Endothelial cell (in vitro differentiated cells): Measurements from ENCODE around the gene RBBP4. TPM values are rescaled to one million over a fixed set of nuclear protein-coding genes. Genes with fewer than 3 reads are reported as not detected.
"Not testable (repeated sequence)": the region's sequence is repeated elsewhere in the genome, so short reads cannot be mapped to it uniquely, and the experiment has no call there.

Experiments used
- DNase-seq: peaks from one replicate; pipeline ENCODE4 v3.0.0; 2021; ENCODE audit warnings: low spot score
- H3K27ac Mint-ChIP-seq: one replicate; pipeline ENCODE4 v1.8.0; 2021; ENCODE audit warnings: mixed read lengths, inconsistent platforms; ENCODE audit not compliant: unreplicated experiment
- H3K27me3 Mint-ChIP-seq: one replicate; pipeline ENCODE4 v1.8.0; 2021; ENCODE audit warnings: mild to moderate bottlenecking, moderate library complexity, mixed read lengths, inconsistent platforms; ENCODE audit not compliant: unreplicated experiment
- H3K36me3 Mint-ChIP-seq: one replicate; pipeline ENCODE4 v1.8.0; 2021; ENCODE audit warnings: mild to moderate bottlenecking, low read depth, mixed read lengths, inconsistent platforms; ENCODE audit not compliant: unreplicated experiment
- H3K4me1 Mint-ChIP-seq: one replicate; pipeline ENCODE4 v1.8.0; 2021; ENCODE audit warnings: mild to moderate bottlenecking, mixed read lengths, inconsistent platforms; ENCODE audit not compliant: unreplicated experiment
- H3K4me3 Mint-ChIP-seq: one replicate; pipeline ENCODE4 v1.8.0; 2021; ENCODE audit warnings: mild to moderate bottlenecking, mixed read lengths, inconsistent platforms; ENCODE audit not compliant: unreplicated experiment
- H3K9me3 Mint-ChIP-seq: one replicate; pipeline ENCODE4 v1.8.0; 2021; ENCODE audit warnings: mixed read lengths, inconsistent platforms; ENCODE audit not compliant: unreplicated experiment
- total RNA-seq: library from RNA; stranded (reverse); fragmentation: NEBNext Ultra II Directional; extraction: Animal tissue kit (Norgen Biotek cat#: 25700); gene quantifications from one replicate; pipeline ENCODE4 v1.2.1, GENCODE V29; 2021; ENCODE audit not compliant: unreplicated experiment
- TF ChIP-seq, protein P1 (sequence below): fragments of 200-600 bp; sonication (generic); IDR thresholded peaks from one replicate; pipeline ENCODE4 v1.5.0; 2021; ENCODE audit warnings: antibody characterized with exemption; ENCODE audit not compliant: unreplicated experiment

RBBP4 gene
- total RNA-seq, 1 donor from 2014 or later: 280 TPM

DNA sequence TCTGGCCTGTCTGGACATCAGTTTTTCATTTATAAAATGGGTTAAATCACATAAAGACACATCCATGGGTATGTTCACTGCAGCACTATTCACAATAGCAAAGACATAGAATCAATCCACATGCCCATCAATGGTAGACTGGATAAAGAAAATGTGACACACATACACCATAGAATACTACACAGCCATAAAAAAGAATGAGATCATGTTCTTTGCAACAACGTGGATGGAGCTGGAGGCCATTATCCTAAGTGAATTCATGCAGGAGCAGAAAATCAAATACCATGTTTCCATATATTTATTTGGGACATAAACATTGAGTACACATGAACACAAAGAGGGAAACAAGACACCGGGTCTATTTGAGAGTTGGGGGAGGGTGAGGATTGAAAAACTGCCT lies 28.8 kb upstream of the RBBP4 start:
- Mint-ChIP-seq H3K36me3 (peaks cover 4% of the 10 kb centered on the region), H3K27me3 (no peaks in the 10 kb centered on the region), H3K9me3 (no peaks in the 10 kb centered on the region), H3K4me3 (no peak overlapping the region), H3K27ac (no peak overlapping the region), H3K4me1 (no peaks in the 10 kb centered on the region)
- DNase-seq: no peak
- TF ChIP-seq, protein P1, sequence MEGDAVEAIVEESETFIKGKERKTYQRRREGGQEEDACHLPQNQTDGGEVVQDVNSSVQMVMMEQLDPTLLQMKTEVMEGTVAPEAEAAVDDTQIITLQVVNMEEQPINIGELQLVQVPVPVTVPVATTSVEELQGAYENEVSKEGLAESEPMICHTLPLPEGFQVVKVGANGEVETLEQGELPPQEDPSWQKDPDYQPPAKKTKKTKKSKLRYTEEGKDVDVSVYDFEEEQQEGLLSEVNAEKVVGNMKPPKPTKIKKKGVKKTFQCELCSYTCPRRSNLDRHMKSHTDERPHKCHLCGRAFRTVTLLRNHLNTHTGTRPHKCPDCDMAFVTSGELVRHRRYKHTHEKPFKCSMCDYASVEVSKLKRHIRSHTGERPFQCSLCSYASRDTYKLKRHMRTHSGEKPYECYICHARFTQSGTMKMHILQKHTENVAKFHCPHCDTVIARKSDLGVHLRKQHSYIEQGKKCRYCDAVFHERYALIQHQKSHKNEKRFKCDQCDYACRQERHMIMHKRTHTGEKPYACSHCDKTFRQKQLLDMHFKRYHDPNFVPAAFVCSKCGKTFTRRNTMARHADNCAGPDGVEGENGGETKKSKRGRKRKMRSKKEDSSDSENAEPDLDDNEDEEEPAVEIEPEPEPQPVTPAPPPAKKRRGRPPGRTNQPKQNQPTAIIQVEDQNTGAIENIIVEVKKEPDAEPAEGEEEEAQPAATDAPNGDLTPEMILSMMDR: no peak

DNA sequence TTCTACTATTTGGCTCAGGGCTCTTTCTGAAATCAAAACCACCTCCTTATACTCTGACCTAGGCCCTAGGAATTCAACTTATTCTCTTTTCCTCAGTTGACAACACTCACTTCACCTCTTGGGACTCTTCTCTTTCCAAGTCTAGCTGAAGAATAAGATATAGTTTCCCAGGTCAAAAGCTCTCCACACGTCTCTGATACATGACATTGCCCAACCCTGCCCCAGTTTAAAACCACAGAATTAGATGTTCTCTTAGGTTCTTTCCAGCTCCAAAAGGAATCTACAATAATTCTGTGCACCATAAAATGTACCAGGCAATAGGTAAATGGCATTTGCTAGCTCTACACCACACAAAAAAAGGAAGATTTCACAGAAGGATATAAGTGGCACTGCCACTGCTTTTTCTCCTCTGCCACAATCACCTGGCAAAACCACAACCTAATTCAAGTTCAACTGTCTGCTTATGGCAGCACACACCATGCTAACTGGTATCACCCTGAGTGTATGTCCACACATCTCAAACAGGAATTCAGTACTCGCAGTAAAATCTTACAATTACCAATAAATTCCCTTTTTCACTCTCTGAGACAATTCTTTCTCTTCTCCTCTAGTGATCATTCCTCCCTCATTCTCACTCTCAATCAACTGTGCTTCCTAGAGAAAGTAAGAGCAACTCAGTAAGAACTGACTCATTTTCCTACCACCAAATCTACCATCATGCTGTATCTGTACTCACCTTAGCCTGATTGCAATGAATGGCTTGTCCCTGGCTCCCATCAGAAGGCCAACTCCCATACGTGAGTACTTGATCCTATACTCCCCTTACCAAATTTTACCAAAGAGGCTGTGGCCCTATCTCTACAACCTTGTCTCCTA lies 28.0 kb upstream of the RBBP4 start:
- Mint-ChIP-seq H3K4me3 (no peak overlapping the region), H3K36me3 (peaks cover 4% of the 10 kb centered on the region), H3K9me3 (no peaks in the 10 kb centered on the region), H3K4me1 (no peaks in the 10 kb centered on the region), H3K27ac (no peak overlapping the region), H3K27me3 (no peaks in the 10 kb centered on the region)
- no peak for DNase-seq
- TF ChIP-seq, protein P1: no peak

DNA sequence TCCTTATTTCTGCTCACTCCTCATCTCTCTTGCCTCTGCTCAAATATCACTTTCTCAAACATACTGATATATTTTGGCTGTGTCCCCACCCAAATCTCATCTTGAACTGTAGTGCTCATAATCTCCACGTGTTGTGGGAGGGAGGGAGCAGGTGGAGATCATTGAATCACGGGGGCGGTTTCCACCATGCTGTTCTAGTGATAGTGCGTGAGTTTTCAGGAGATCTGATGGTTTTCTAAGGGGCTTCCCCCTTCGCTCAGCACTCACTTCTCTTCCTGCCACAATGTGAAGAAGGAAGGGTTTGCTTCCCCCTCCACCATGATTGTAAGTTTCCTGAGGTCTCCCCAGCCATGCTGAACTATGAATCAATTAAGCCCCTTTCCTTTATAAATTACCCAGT lies 27.2 kb upstream of the RBBP4 start:
- Mint-ChIP-seq H3K27ac (no peak overlapping the region), H3K4me3 (no peak overlapping the region), H3K27me3 (no peaks in the 10 kb centered on the region), H3K9me3 (no peaks in the 10 kb centered on the region), H3K36me3 (peaks cover 4% of the 10 kb centered on the region), H3K4me1 (no peaks in the 10 kb centered on the region)
- DNase-seq: no peak
- TF ChIP-seq, protein P1: no peak

DNA sequence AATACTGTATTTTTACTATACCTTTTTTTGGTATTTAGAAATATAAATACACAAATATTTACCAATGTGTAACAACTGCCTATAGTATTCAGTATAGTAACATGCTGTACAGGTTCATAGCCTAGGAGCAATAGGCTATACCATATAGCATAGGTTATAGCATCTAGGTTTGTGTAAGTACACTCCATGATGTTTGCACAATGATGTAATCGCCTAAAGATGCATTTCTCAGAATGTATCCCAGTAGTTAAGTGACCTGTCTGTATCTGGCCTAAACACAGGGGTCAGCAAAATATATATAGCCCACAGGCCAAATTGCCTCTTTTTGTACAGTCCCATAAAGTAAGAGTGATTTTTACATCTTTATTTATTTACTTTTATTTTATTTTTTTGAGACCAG lies 24.8 kb upstream of the RBBP4 start:
- no peaks in the 10 kb centered on the region for H3K36me3 Mint-ChIP-seq
- no peaks in the 10 kb centered on the region for H3K9me3 Mint-ChIP-seq
- no peaks in the 10 kb centered on the region for H3K4me1 Mint-ChIP-seq
- H3K27me3 Mint-ChIP-seq: no peaks in the 10 kb centered on the region
- no peak overlapping the region for H3K27ac Mint-ChIP-seq
- TF ChIP-seq, protein P1: no peak
- H3K4me3 Mint-ChIP-seq: no peak overlapping the region
- no peak for DNase-seq

DNA sequence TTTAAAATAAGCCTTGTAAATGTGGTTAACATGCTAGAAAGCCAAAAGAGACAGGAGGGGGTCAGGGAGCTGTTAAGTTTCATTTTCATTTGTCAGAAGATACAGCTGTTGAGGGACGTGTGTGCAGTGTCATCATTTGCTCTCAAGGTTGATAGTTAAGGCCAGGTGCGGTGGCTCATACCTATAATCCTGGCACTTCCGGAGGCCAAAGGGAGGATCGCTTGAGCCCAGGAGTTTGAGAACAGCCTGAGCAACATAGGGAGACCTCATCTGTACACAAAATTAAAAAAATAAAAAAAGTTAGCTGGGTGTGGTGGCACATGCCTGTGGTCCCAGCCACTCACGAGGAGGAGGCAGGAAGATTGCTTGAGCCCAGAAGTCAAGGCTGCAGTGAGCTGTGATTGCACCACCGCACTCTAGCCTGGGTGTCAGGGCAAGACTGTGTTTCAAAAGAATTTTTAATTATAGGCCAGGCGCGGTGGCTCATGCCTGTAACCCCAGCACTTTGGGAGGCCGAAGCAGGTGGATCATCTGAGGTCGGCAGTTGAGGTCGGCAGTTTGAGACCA lies 23.3 kb upstream of the RBBP4 start:
- no peak overlapping the region for H3K4me3 Mint-ChIP-seq
- no peaks in the 10 kb centered on the region for H3K4me1 Mint-ChIP-seq
- TF ChIP-seq, protein P1: no peak
- H3K27ac Mint-ChIP-seq: no peak overlapping the region
- no peaks in the 10 kb centered on the region for H3K9me3 Mint-ChIP-seq
- no peak for DNase-seq
- H3K36me3 Mint-ChIP-seq: no peaks in the 10 kb centered on the region
- no peaks in the 10 kb centered on the region for H3K27me3 Mint-ChIP-seq

DNA sequence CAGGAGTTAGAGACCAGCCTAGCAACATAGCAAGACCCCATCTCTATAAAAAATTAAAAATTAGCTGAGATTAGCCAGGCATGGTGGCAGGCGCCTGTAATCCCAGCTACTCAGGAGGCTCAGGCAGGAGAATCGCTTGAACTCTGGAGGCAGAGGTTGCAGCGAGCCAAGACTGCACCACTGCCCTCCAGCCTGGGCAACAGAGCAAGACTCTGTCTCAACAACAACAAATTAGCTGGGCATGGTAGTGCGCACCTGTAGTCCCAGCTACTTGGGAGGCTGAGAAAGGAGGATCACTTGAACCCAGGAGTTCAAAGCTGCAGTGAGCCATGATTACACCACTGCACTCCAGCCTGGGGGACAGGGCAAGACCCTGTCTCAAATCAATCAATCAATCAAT lies 20.8 kb upstream of the RBBP4 start:
- DNase-seq, H3K36me3 Mint-ChIP-seq, H3K9me3 Mint-ChIP-seq, H3K4me3 Mint-ChIP-seq, H3K4me1 Mint-ChIP-seq, H3K27me3 Mint-ChIP-seq, H3K27ac Mint-ChIP-seq: not testable (repeated sequence)
